Natural killer cell treated with Interleukin-12 subunit alpha and Interleukin-12 subunit beta and Interleukin-15 and Interleukin-18, amount 100 ng/mL, for 72 hours (primary cell): Measurements from ENCODE around the gene PKD1L1. TPM values are rescaled to one million over a fixed set of nuclear protein-coding genes. Genes with fewer than 3 reads are reported as not detected.

ENCODE experiments used
- ATAC-seq, 2 donors: fragments of 150-1000 bp; cut with Tn5 transposase in 1 of 2; sonication (Bioruptor Pico), chemical (Tn5 transposase) in 1 of 2; 2 replicates each; pipeline ENCODE4 v1.10.0; 2021
- DNase-seq: peaks from one replicate; pipeline ENCODE4 v3.0.0; 2022; ENCODE audit warnings: low spot score
- H3K27ac Mint-ChIP-seq, 2 donors: 1 replicate in 1 of 2; 2 replicates in 1 of 2; pipeline ENCODE4 v1.8.0; 2022; ENCODE audit warnings: mixed read lengths in 2 of 2, mild to moderate bottlenecking in 1 of 2, moderate library complexity in 1 of 2
- H3K27me3 Mint-ChIP-seq, 2 donors: 1 replicate in 1 of 2; 2 replicates in 1 of 2; pipeline ENCODE4 v1.8.0; 2022; ENCODE audit warnings: mixed read lengths in 2 of 2
- H3K36me3 Mint-ChIP-seq: one replicate; pipeline ENCODE4 v1.8.0; 2022; ENCODE audit warnings: mixed read lengths
- H3K4me1 Mint-ChIP-seq, 2 donors: 1 replicate in 1 of 2; 2 replicates in 1 of 2; pipeline ENCODE4 v1.8.0; 2022; ENCODE audit warnings: low read depth in 2 of 2, mixed read lengths in 2 of 2, mild to moderate bottlenecking in 1 of 2
- H3K4me3 Mint-ChIP-seq: one replicate; pipeline ENCODE4 v1.8.0; 2022; ENCODE audit warnings: mixed read lengths
- H3K9me3 Mint-ChIP-seq: 2 replicates; pipeline ENCODE4 v1.8.0; 2022; ENCODE audit warnings: mixed read lengths
- total RNA-seq, 2 donors: library from RNA; stranded (reverse); gene quantifications; one replicate each; pipeline ENCODE4 v1.2.3, GENCODE V29; 2022

The PKD1L1 gene
- total RNA-seq, 2 donors from 2014 or later: 0.28 to 0.31 TPM

DNA sequence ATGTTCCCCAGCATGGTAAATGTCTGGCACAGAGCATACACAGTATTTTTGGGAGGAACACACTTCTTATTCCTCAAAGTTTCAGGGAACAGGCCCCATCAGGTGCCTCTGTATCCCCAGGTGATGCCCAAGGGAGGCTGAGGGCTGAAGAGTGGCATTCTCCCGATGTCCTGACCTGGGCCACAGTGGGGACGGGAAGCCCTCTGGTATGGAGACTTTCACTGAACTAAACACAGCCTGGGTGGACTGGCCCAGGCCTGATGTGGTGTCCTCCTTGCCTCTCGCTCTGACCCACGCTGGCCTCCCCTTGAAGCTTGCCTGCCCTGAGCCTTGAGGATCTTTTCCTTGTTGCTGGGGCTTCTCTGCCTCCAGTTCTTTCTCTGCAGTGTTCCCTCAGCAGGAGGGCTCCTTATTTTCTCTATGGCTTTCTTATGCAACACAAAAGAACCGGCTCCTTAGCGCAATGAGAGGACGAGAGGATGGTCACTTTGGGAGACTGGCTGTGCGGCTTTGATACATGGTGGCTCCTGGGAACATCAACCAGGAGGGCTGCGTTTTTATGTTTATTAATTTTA is 208.9 kb downstream of the PKD1L1 start:
- Mint-ChIP-seq H3K4me1 (peaks cover 0 to 7% of the 10 kb centered on the region in 2 donors), H3K27me3 (peaks cover 7 to 14% of the 10 kb centered on the region in 2 donors), H3K9me3 (no peaks in the 10 kb centered on the region), H3K36me3 (no peaks in the 10 kb centered on the region), H3K27ac (no peak overlapping the region), H3K4me3 (no peak overlapping the region)
- DNase-seq: no peak
- no peak for ATAC-seq

GRCh38 chr7:47738563-47739166 is 209.6 kb downstream of the PKD1L1 start:
- Mint-ChIP-seq H3K27me3 (peaks cover 7 to 14% of the 10 kb centered on the region in 2 donors), H3K4me3 (no peak overlapping the region), H3K27ac (no peak overlapping the region), H3K4me1 (peaks cover 0 to 7% of the 10 kb centered on the region in 2 donors), H3K36me3 (no peaks in the 10 kb centered on the region), H3K9me3 (no peaks in the 10 kb centered on the region)
- DNase-seq (no peak), ATAC-seq (no peak)

- no peak for ATAC-seq
- H3K27me3 Mint-ChIP-seq: peaks cover 9 to 14% of the 10 kb centered on the region in 2 donors
These were observed 210.7 kb downstream of the PKD1L1 start for GRCh38 chr7:47737601-47738000.

GRCh38 chr7:47735431-47736345 is 212.6 kb downstream of the PKD1L1 start:
- Mint-ChIP-seq H3K4me1 (peaks cover 0 to 7% of the 10 kb centered on the region in 2 donors), H3K27ac (no peak overlapping the region), H3K27me3 (peaks cover 7 to 8% of the 10 kb centered on the region in 2 donors), H3K9me3 (no peaks in the 10 kb centered on the region), H3K4me3 (no peak overlapping the region), H3K36me3 (no peaks in the 10 kb centered on the region)
- no peak for ATAC-seq
- DNase-seq: no peak

More at GRCh38 chr7:47737601-47738000, 210.7 kb downstream of the PKD1L1 start:
- Mint-ChIP-seq H3K27ac (no peak overlapping the region), H3K9me3 (no peaks in the 10 kb centered on the region), H3K4me1 (peaks cover 0 to 7% of the 10 kb centered on the region in 2 donors), H3K4me3 (no peak overlapping the region), H3K36me3 (no peaks in the 10 kb centered on the region)
- no peak for DNase-seq

- no peak for ATAC-seq
- no peak overlapping the region for H3K4me3 Mint-ChIP-seq
- no peak for DNase-seq
- no peaks in the 10 kb centered on the region for H3K9me3 Mint-ChIP-seq
- H3K36me3 Mint-ChIP-seq: no peaks in the 10 kb centered on the region
- peaks cover 10 to 13% of the 10 kb centered on the region in 2 donors for H3K27me3 Mint-ChIP-seq
- peaks cover 0 to 7% of the 10 kb centered on the region in 2 donors for H3K4me1 Mint-ChIP-seq
- H3K27ac Mint-ChIP-seq: no peak overlapping the region
These were observed 213.3 kb downstream of the PKD1L1 start for GRCh38 chr7:47734949-47735291.

- Mint-ChIP-seq H3K27ac (no peak overlapping the region), H3K4me3 (no peak overlapping the region)
- ATAC-seq: no peak
These were observed 213.8 kb downstream of the PKD1L1 start for GRCh38 chr7:47734287-47734948.

GRCh38 chr7:47730142-47730541 is 218.1 kb downstream of the PKD1L1 start:
- ATAC-seq (no peak), DNase-seq (no peak)
- peaks cover 8 to 13% of the 10 kb centered on the region in 2 donors for H3K27me3 Mint-ChIP-seq
- H3K27ac Mint-ChIP-seq: no peak overlapping the region
- no peak overlapping the region for H3K4me3 Mint-ChIP-seq
- no peaks in the 10 kb centered on the region for H3K4me1 Mint-ChIP-seq
- H3K9me3 Mint-ChIP-seq: no peaks in the 10 kb centered on the region
- no peaks in the 10 kb centered on the region for H3K36me3 Mint-ChIP-seq

More at GRCh38 chr7:47734287-47734948, 213.8 kb downstream of the PKD1L1 start:
- DNase-seq: no peak
- Mint-ChIP-seq H3K9me3 (no peaks in the 10 kb centered on the region), H3K27me3 (peaks cover 10 to 16% of the 10 kb centered on the region in 2 donors), H3K4me1 (peaks cover 0 to 7% of the 10 kb centered on the region in 2 donors), H3K36me3 (no peaks in the 10 kb centered on the region)

- ATAC-seq (no peak), DNase-seq (no peak)
- no peak overlapping the region for H3K27ac Mint-ChIP-seq
- no peak overlapping the region for H3K4me3 Mint-ChIP-seq
- H3K4me1 Mint-ChIP-seq: no peaks in the 10 kb centered on the region
- H3K36me3 Mint-ChIP-seq: no peaks in the 10 kb centered on the region
- peaks cover 8% of the 10 kb centered on the region in 2 donors for H3K27me3 Mint-ChIP-seq
- H3K9me3 Mint-ChIP-seq: no peaks in the 10 kb centered on the region
These were observed 222.1 kb downstream of the PKD1L1 start for GRCh38 chr7:47726047-47726726.

GRCh38 chr7:47725031-47725780 is 223.1 kb downstream of the PKD1L1 start:
- Mint-ChIP-seq H3K9me3 (no peaks in the 10 kb centered on the region), H3K27me3 (peaks cover 5 to 8% of the 10 kb centered on the region in 2 donors), H3K36me3 (no peaks in the 10 kb centered on the region), H3K4me3 (no peak overlapping the region), H3K27ac (no peak overlapping the region), H3K4me1 (no peaks in the 10 kb centered on the region)
- DNase-seq: no peak
- no peak for ATAC-seq

Other genes starting within 250 kb of the PKD1L1 start
- gene HUS1, start 31.1 kb upstream of the PKD1L1 start, total RNA-seq: 10 to 100 TPM; 60.4 to 61.7 TPM
- gene SUN3, start 80.6 kb upstream of the PKD1L1 start, total RNA-seq: under 1 TPM in 1 of 2 donors, not detected in 1; 0.71 TPM
- gene C7orf57, start 87.1 kb upstream of the PKD1L1 start, total RNA-seq: under 1 TPM; 0.56 to 0.57 TPM
- gene UPP1, start 140.8 kb upstream of the PKD1L1 start, total RNA-seq: 100 to 1,000 TPM in 1 of 2 donors, 10 to 100 TPM in 1; 93.2 to 145 TPM
- gene ABCA13, start 223.0 kb upstream of the PKD1L1 start, total RNA-seq: not detected